HepG2 (cell line): ENCODE results near the gene KIF5B. TPM values are rescaled to one million over a fixed set of nuclear protein-coding genes. Genes with fewer than 3 reads are reported as not detected.

Experiments
- ATAC-seq: fragments of 200-7000 bp; cut with Tn5 transposase; 3 replicates; pipeline ENCODE4 v1.9.1; 2020; ENCODE audit warnings: mild to moderate bottlenecking, moderate library complexity
- BruUV-seq: library from RNA; stranded (reverse); fragments of 400-500 nt; replicated peaks from 2 replicates; lab custom pipeline; 2021; lab: Mats Ljungman, UMichigan
- CTCF ChIA-PET: fragments of 300-600 bp; formaldehyde crosslinking; extraction: SDS; loops from one replicate; lab custom pipeline; 2021; ENCODE audit warnings: low total read pairs, inconsistent platforms, low intra/inter-chr PET ratio; lab: Yijun Ruan, JAX
- POLR2A ChIA-PET: fragments of 350-600 bp; sonication (Branson Sonifier 250); formaldehyde crosslinking; loops from one replicate; lab custom pipeline; 2020; ENCODE audit warnings: antibody characterized with exemption, inconsistent platforms; lab: Yijun Ruan, JAX
- DNase-seq: peaks from one replicate; pipeline ENCODE4 v3.0.0-alpha.2; 2015; ENCODE audit warnings: low spot score
- FAIRE-seq: peaks from 3 replicates; lab custom pipeline; 2011; peaks lifted over from hg19 to GRCh38; lab: Jason Lieb, UNC
- H2AFZ ChIP-seq: one replicate; pipeline ENCODE4 v1.6.1; 2011; ENCODE audit warnings: low read length, inconsistent platforms
- H3K27ac ChIP-seq: fragments of 300-600 bp; 3 replicates; pipeline ENCODE4 v1.8.0; 2011; ENCODE audit warnings: mixed run types, mild to moderate bottlenecking, mixed read lengths, low read length, inconsistent platforms; ENCODE audit not compliant: insufficient read depth; ENCODE audit errors: extremely low read length
- H3K27me3 ChIP-seq, 2 experiments: fragments of 200-600 bp in 1 of 2; 2 replicates in 1 of 2; 3 replicates in 1 of 2; pipeline versions ENCODE4 v1.6.0 to v1.8.0; 2011; ENCODE audit warnings: low read length in 2 of 2, mild to moderate bottlenecking in 2 of 2, moderate library complexity in 2 of 2, inconsistent platforms in 1 of 2; ENCODE audit not compliant: insufficient read depth in 2 of 2, control insufficient read depth in 1 of 2
- H3K36me3 ChIP-seq, 2 experiments: fragments of 200-600 bp in 1 of 2; replicated peaks in 1 of 2; 2 replicates in 1 of 2; 3 replicates in 1 of 2; pipeline versions ENCODE4 v1.5.1 to v1.8.0; 2011; ENCODE audit warnings: low read length in 2 of 2, inconsistent platforms in 1 of 2; ENCODE audit not compliant: insufficient read depth in 2 of 2, control insufficient read depth in 1 of 2
- H3K4me1 ChIP-seq: 2 replicates; pipeline ENCODE4 v1.5.1; 2012; ENCODE audit warnings: low read length, inconsistent platforms; ENCODE audit not compliant: insufficient read depth
- H3K4me2 ChIP-seq: 2 replicates; pipeline ENCODE4 v1.6.0; 2011; ENCODE audit warnings: low read depth, low read length, inconsistent platforms
- H3K4me3 ChIP-seq, 3 experiments: fragments of 200-600 bp in 1 of 3; sonication (generic), shearing (Covaris generic) in 1 of 3; replicated peaks in 1 of 3; 2 replicates each; pipeline ENCODE4 v1.5.1; 2011 to 2016; ENCODE audit warnings: low read length in 3 of 3, inconsistent platforms in 2 of 3, low read depth in 2 of 3, mild to moderate bottlenecking in 2 of 3, control low read depth in 1 of 3, mixed read lengths in 1 of 3; ENCODE audit not compliant: insufficient read depth in 1 of 3
- H3K79me2 ChIP-seq: one replicate; pipeline ENCODE4 v1.6.1; 2011; ENCODE audit warnings: low read length, inconsistent platforms; ENCODE audit not compliant: insufficient read depth
- H3K9ac ChIP-seq: 2 replicates; pipeline ENCODE4 v1.6.0; 2011; ENCODE audit warnings: mild to moderate bottlenecking, low read depth, low read length, inconsistent platforms; ENCODE audit not compliant: insufficient read depth
- H3K9me3 ChIP-seq: 2 replicates; pipeline ENCODE4 v1.5.1; 2012; ENCODE audit warnings: mild to moderate bottlenecking, low read length
- H4K20me1 ChIP-seq: 2 replicates; pipeline ENCODE4 v1.6.0; 2011; ENCODE audit warnings: inconsistent platforms, mild to moderate bottlenecking, low read length, moderate library complexity; ENCODE audit not compliant: insufficient read depth
- ARID3A ChIP-seq: IDR thresholded peaks from 2 replicates; pipeline ENCODE4 v1.6.1; 2012; ENCODE audit warnings: low read depth, low read length, improper control_type of control experiment
- ATAD3A ChIP-seq: sonication (generic); formaldehyde crosslinking; IDR thresholded peaks from 2 replicates; pipeline ENCODE4 v1.4.0; 2020; ENCODE audit warnings: missing genetic modification reagents
- DRAP1 ChIP-seq: IDR thresholded peaks from 2 replicates; pipeline ENCODE4 v1.6.1; 2016; ENCODE audit warnings: missing genetic modification reagents, missing compliant biosample characterization
- FOXO1 ChIP-seq: sonication (generic); formaldehyde crosslinking; IDR thresholded peaks from 2 replicates; pipeline ENCODE4 v1.4.0; 2020; ENCODE audit warnings: missing genetic modification reagents
- GATAD1 ChIP-seq: IDR thresholded peaks from 2 replicates; pipeline ENCODE4 v1.6.1; 2016; ENCODE audit warnings: missing genetic modification reagents, missing compliant biosample characterization
- HOXA5 ChIP-seq: sonication (generic); formaldehyde crosslinking; IDR thresholded peaks from 2 replicates; pipeline ENCODE4 v1.4.0; 2020; ENCODE audit warnings: missing genetic modification reagents
- IKZF4 ChIP-seq: sonication (generic); formaldehyde crosslinking; IDR thresholded peaks from 2 replicates; pipeline ENCODE4 v1.5.1; 2020; ENCODE audit warnings: borderline replicate concordance, mild to moderate bottlenecking, low read depth, missing genetic modification reagents; ENCODE audit errors: not compliant biosample characterization
- LBX2 ChIP-seq: sonication (generic); formaldehyde crosslinking; IDR thresholded peaks from 2 replicates; pipeline ENCODE4 v1.5.0; 2020; ENCODE audit warnings: missing genetic modification reagents, mild to moderate bottlenecking, borderline replicate concordance
- NRL ChIP-seq: sonication (generic); formaldehyde crosslinking; IDR thresholded peaks from 2 replicates; pipeline ENCODE4 v1.5.0; 2020; ENCODE audit warnings: missing genetic modification reagents, mild to moderate bottlenecking, moderate library complexity, borderline replicate concordance
- RFX3 ChIP-seq: IDR thresholded peaks from 2 replicates; pipeline ENCODE4 v1.6.1; 2016; ENCODE audit warnings: missing biosample characterization, missing genetic modification reagents
- RORA ChIP-seq: sonication (generic); formaldehyde crosslinking; IDR thresholded peaks from 2 replicates; pipeline ENCODE4 v1.5.0; 2020; ENCODE audit warnings: mild to moderate bottlenecking, missing genetic modification reagents, moderate library complexity
- SIN3A ChIP-seq: IDR thresholded peaks from 2 replicates; pipeline ENCODE4 v1.6.1; 2011; ENCODE audit warnings: low read depth, mild to moderate bottlenecking, control low read depth, low read length, borderline replicate concordance
- SP2 ChIP-seq: sonication (generic); formaldehyde crosslinking; IDR thresholded peaks from 2 replicates; pipeline ENCODE4 v1.5.1; 2020; ENCODE audit warnings: mild to moderate bottlenecking, missing genetic modification reagents
- ZMYM4 ChIP-seq: sonication (generic); formaldehyde crosslinking; IDR thresholded peaks from 2 replicates; pipeline ENCODE4 v1.8.1; 2023; ENCODE audit warnings: mild to moderate bottlenecking, missing genetic modification reagents
- ZNF101 ChIP-seq: sonication (generic); formaldehyde crosslinking; IDR thresholded peaks from 2 replicates; pipeline ENCODE4 v1.4.0; 2020; ENCODE audit warnings: mild to moderate bottlenecking, low read depth, missing genetic modification reagents, borderline replicate concordance
- ZNF234 ChIP-seq: sonication (generic); formaldehyde crosslinking; conservative IDR thresholded peaks from 2 replicates; pipeline ENCODE4 v1.5.1; 2020; ENCODE audit warnings: mild to moderate bottlenecking, missing genetic modification reagents
- ZNF253 ChIP-seq: sonication (generic); formaldehyde crosslinking; IDR thresholded peaks from 2 replicates; pipeline ENCODE4 v1.8.0; 2022; ENCODE audit warnings: mild to moderate bottlenecking, missing genetic modification reagents, borderline replicate concordance
- ZNF34 ChIP-seq: sonication (generic); formaldehyde crosslinking; IDR thresholded peaks from 2 replicates; pipeline ENCODE4 v1.4.0; 2020; ENCODE audit warnings: mild to moderate bottlenecking, missing genetic modification reagents, borderline replicate concordance
- ZNF354B ChIP-seq: sonication (generic); formaldehyde crosslinking; IDR thresholded peaks from 2 replicates; pipeline ENCODE4 v1.8.0; 2022; ENCODE audit warnings: mild to moderate bottlenecking, missing genetic modification reagents
- ZNF776 ChIP-seq: sonication (generic); formaldehyde crosslinking; IDR thresholded peaks from 2 replicates; pipeline ENCODE4 v1.4.0; 2020; ENCODE audit warnings: mild to moderate bottlenecking, missing genetic modification reagents
- ZSCAN5A ChIP-seq: sonication (generic); formaldehyde crosslinking; IDR thresholded peaks from 2 replicates; pipeline ENCODE4 v1.8.0; 2022; ENCODE audit warnings: mild to moderate bottlenecking, missing genetic modification reagents, borderline replicate concordance
- WGBS: methylation state at CpG from one replicate; pipeline ENCODE4 v1.1.6; 2017; ENCODE audit warnings: low lambda C conversion rate; 5-methylcytosine and 5-hydroxymethylcytosine counted together
- in situ Hi-C: cut with HindIII; loops from 2 replicates; pipeline ENCODE4 v1.10.0; 2017; ENCODE audit warnings: low pct_unique_long_range_greater_than_20kb; ENCODE audit not compliant: extremely low pct_ligation_motif_present
- intact Hi-C: fragments of 100-400 bp; cut with micrococcal nuclease; formaldehyde crosslinking; loops from one replicate; pipeline ENCODE4 v1.10.0; 2022; ENCODE audit not compliant: unreplicated experiment
- polyA plus RNA-seq, 8 experiments: library from polyadenylated mRNA; depleted of rRNA in 3 of 8; stranded (reverse) in 7 of 8; unstranded in 1 of 8; fragments of >200 nt; fragmentation: Illumina TruSeq in 4 of 8; extraction: Trizol in 4 of 8; gene quantifications; 2 replicates each; pipeline versions ENCODE4 v1.2.1 to v1.2.3, GENCODE V29; 2011 to 2016; ENCODE audit warnings: low read depth in 4 of 8, missing spikeins in 1 of 8, mixed read lengths in 1 of 8; ENCODE audit not compliant: insufficient read depth in 1 of 8
- total RNA-seq, 5 experiments: library from RNA; depleted of rRNA; stranded (reverse); fragments of >200 nt; fragmentation: Illumina TruSeq; extraction: Trizol; gene quantifications; 2 replicates each; pipeline ENCODE4 v1.2.3, GENCODE V29; 2016; ENCODE audit warnings: low read depth in 1 of 5

The KIF5B gene
- total and polyA plus RNA-seq, 2 of the 13 experiments (the other 11 are each of a cell fraction or from before 2014, with no cell fraction given), result 34.3 to 133 TPM

GRCh38 chr10:32061440-32061839, 5.2 kb upstream of the KIF5B start (continued):
- no peak for TF ChIP-seq ZSCAN5A
- no peak for TF ChIP-seq ZNF776 (CRISPR knock-in tag)
- TF ChIP-seq, all 625 proteins: peak for 0

- H3K9me3 ChIP-seq, result no peaks in the 10 kb centered on the region
- no peak overlapping the region for H2AFZ ChIP-seq
- no peak overlapping the region for H3K9ac ChIP-seq
- intact Hi-C loops, result no loop called here
- ATAC-seq (no peak), FAIRE-seq (no peak), DNase-seq (no peak)
- in situ Hi-C loops, result no loop called here
- H3K4me3 ChIP-seq, result 0 out of 6 replicates have a peak overlapping the region, but pooled peaks of 1 of the 3 experiments have one; percentile 15
- H4K20me1 ChIP-seq, result 0 out of 2 replicates have a peak, but pooled peaks cover 1% of the 10 kb centered on the region
- H3K27ac ChIP-seq, result peak overlapping the region; percentile 70
- CTCF ChIA-PET, result no interaction called here
- H3K27me3 ChIP-seq, result no peaks in the 10 kb centered on the region; a peak in 1 of 5 replicates
- 0 out of 2 replicates have a peak overlapping the region, but pooled peaks have one; percentile 76 for H3K4me2 ChIP-seq
- peaks cover 14% of the 10 kb centered on the region for H3K79me2 ChIP-seq
- no TSS peak for BruUV-seq
- WGBS, result 66% methylated on average over 4 of the region's 4 CpGs
- no peaks in the 10 kb centered on the region for H3K36me3 ChIP-seq
- POLR2A ChIA-PET, result interaction anchor here (0.8 to 1.5 kb wide), 4 partner anchors 34 to 82 kb away, joined by 3 to 6 read pairs (median 4); no protein-coding TSS in a partner anchor
- peaks cover 49% of the 10 kb centered on the region for H3K4me1 ChIP-seq
- no peak for TF ChIP-seq ARID3A
- no peak for TF ChIP-seq GATAD1
- no peak for TF ChIP-seq HOXA5 (CRISPR knock-in tag)
- TF ChIP-seq ZMYM4 (CRISPR knock-in tag), result no peak
- no peak for TF ChIP-seq ZNF101 (CRISPR knock-in tag)
- no peak for TF ChIP-seq ZNF234
- no peak for TF ChIP-seq RORA
- no peak for TF ChIP-seq DRAP1
- TF ChIP-seq LBX2 (CRISPR knock-in tag), result no peak
- TF ChIP-seq SIN3A, result no peak
- TF ChIP-seq ZNF354B (CRISPR knock-in tag), result no peak
- no peak for TF ChIP-seq FOXO1 (CRISPR knock-in tag)
- no peak for TF ChIP-seq RFX3
- TF ChIP-seq IKZF4, result no peak
- TF ChIP-seq ZNF253 (CRISPR knock-in tag), result no peak
- TF ChIP-seq ZNF34 (CRISPR knock-in tag), result no peak
- TF ChIP-seq NRL (CRISPR knock-in tag), result no peak
- no peak for TF ChIP-seq SP2 (CRISPR knock-in tag)
- no peak for TF ChIP-seq ATAD3A (CRISPR knock-in tag)
Measured at GRCh38 chr10:32060347-32060746, 4.1 kb upstream of the KIF5B start.
